Endodermal cell (in vitro differentiated cells): ENCODE measurements around the gene ACOT12. TPM values are rescaled to one million over a fixed set of nuclear protein-coding genes. Genes with fewer than 3 reads are reported as not detected.

Experiments used
- DNase-seq: peaks from one replicate; pipeline ENCODE4 v3.0.0-alpha.2; 2017
- H3K27ac ChIP-seq: 2 replicates; pipeline ENCODE4 v1.5.1; 2013; ENCODE audit warnings: mild to moderate bottlenecking, low read depth, low read length, moderate library complexity
- H3K27me3 ChIP-seq: 2 replicates; pipeline ENCODE4 v1.6.1; 2013; ENCODE audit warnings: mild to moderate bottlenecking, low read length, moderate library complexity; ENCODE audit not compliant: insufficient read depth, control insufficient read depth, poor library complexity, severe bottlenecking
- H3K36me3 ChIP-seq: 2 replicates; pipeline ENCODE4 v1.7.0; 2013; ENCODE audit warnings: mild to moderate bottlenecking, low read length, moderate library complexity; ENCODE audit not compliant: control insufficient read depth, insufficient read depth
- H3K4me1 ChIP-seq: one replicate; pipeline ENCODE4 v1.7.0; 2013; ENCODE audit warnings: low read length; ENCODE audit not compliant: control insufficient read depth, insufficient read depth
- H3K4me3 ChIP-seq: 2 replicates; pipeline ENCODE4 v1.5.1; 2013; ENCODE audit warnings: mild to moderate bottlenecking, low read length, moderate library complexity
- H3K9ac ChIP-seq: 2 replicates; pipeline ENCODE4 v1.6.1; 2013; ENCODE audit warnings: mild to moderate bottlenecking, low read length, moderate library complexity; ENCODE audit not compliant: poor library complexity, severe bottlenecking; ENCODE audit errors: extremely low read depth
- H3K9me3 ChIP-seq: 2 replicates; pipeline ENCODE4 v1.6.1; 2013; ENCODE audit warnings: mild to moderate bottlenecking, low read length, moderate library complexity; ENCODE audit not compliant: control insufficient read depth
- H3K27ac Mint-ChIP-seq: 2 replicates; pipeline ENCODE4 v1.8.0; 2020; ENCODE audit warnings: mixed read lengths
- H3K27me3 Mint-ChIP-seq: 2 replicates; pipeline ENCODE4 v1.8.0; 2021; ENCODE audit warnings: mild to moderate bottlenecking, mixed read lengths; ENCODE audit not compliant: insufficient read depth
- H3K36me3 Mint-ChIP-seq: 2 replicates; pipeline ENCODE4 v1.8.0; 2020; ENCODE audit warnings: low read depth, mixed read lengths
- H3K4me1 Mint-ChIP-seq: 2 replicates; pipeline ENCODE4 v1.8.0; 2020; ENCODE audit warnings: mixed read lengths
- H3K4me3 Mint-ChIP-seq: 2 replicates; pipeline ENCODE4 v1.8.0; 2020; ENCODE audit warnings: mild to moderate bottlenecking, moderate library complexity, mixed read lengths
- H3K9me3 Mint-ChIP-seq: 2 replicates; pipeline ENCODE4 v1.8.0; 2020; ENCODE audit warnings: mild to moderate bottlenecking, mixed read lengths
- WGBS, 2 experiments: methylation state at CpG; one replicate each; pipeline versions ENCODE4 v1.1.5 to v1.1.7; 2013; ENCODE audit warnings: missing lambda C conversion rate in 2 of 2, mixed read lengths in 1 of 2; ENCODE audit not compliant: insufficient coverage in 1 of 2, insufficient read length in 1 of 2; 5-methylcytosine and 5-hydroxymethylcytosine counted together
- total RNA-seq, 2 donors: library from RNA; stranded (reverse); fragmentation: NEBNext Ultra II Directional in 1 of 2; extraction: Animal tissue kit (Norgen Biotek cat#: 25700) in 1 of 2; gene quantifications; 2 replicates in 1 of 2; 3 replicates in 1 of 2; pipeline ENCODE4 v1.2.1, GENCODE V29; 2021
- TF ChIP-seq, protein P1 (sequence below): fragments of 200-600 bp; sonication (generic); conservative IDR thresholded peaks from 2 replicates; pipeline ENCODE4 v1.5.0; 2021; ENCODE audit warnings: antibody characterized with exemption, mild to moderate bottlenecking

ACOT12 gene
- total RNA-seq, 2 donors from 2014 or later, result 0.42 TPM; not detected in 1

GRCh38 chr5:81313686-81314085 lies 80.2 kb downstream of the ACOT12 start:
- H3K27ac ChIP-seq, result no peak overlapping the region
- no peaks in the 10 kb centered on the region for H3K4me1 Mint-ChIP-seq

GRCh38 chr5:81313278-81313677 lies 80.7 kb downstream of the ACOT12 start:
- H3K27me3 Mint-ChIP-seq, result no peaks in the 10 kb centered on the region
- TF ChIP-seq, protein P1, sequence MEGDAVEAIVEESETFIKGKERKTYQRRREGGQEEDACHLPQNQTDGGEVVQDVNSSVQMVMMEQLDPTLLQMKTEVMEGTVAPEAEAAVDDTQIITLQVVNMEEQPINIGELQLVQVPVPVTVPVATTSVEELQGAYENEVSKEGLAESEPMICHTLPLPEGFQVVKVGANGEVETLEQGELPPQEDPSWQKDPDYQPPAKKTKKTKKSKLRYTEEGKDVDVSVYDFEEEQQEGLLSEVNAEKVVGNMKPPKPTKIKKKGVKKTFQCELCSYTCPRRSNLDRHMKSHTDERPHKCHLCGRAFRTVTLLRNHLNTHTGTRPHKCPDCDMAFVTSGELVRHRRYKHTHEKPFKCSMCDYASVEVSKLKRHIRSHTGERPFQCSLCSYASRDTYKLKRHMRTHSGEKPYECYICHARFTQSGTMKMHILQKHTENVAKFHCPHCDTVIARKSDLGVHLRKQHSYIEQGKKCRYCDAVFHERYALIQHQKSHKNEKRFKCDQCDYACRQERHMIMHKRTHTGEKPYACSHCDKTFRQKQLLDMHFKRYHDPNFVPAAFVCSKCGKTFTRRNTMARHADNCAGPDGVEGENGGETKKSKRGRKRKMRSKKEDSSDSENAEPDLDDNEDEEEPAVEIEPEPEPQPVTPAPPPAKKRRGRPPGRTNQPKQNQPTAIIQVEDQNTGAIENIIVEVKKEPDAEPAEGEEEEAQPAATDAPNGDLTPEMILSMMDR, result no peak
- H3K9me3 Mint-ChIP-seq, result no peaks in the 10 kb centered on the region
- no peaks in the 10 kb centered on the region for H3K4me1 Mint-ChIP-seq
- no peaks in the 10 kb centered on the region for H3K27me3 ChIP-seq
- no peak overlapping the region for H3K27ac Mint-ChIP-seq
- no peak overlapping the region for H3K27ac ChIP-seq
- no peak overlapping the region for H3K9ac ChIP-seq
- H3K9me3 ChIP-seq, result no peaks in the 10 kb centered on the region
- DNase-seq, result no peak
- H3K4me3 ChIP-seq, result no peak overlapping the region
- no peak overlapping the region for H3K4me3 Mint-ChIP-seq
- H3K36me3 ChIP-seq, result peaks cover 48% of the 10 kb centered on the region
- peaks cover 27% of the 10 kb centered on the region for H3K36me3 Mint-ChIP-seq
- H3K4me1 ChIP-seq, result no peaks in the 10 kb centered on the region

More at GRCh38 chr5:81313686-81314085, 80.2 kb downstream of the ACOT12 start:
- H3K36me3 ChIP-seq, result peaks cover 48% of the 10 kb centered on the region
- 94 to 97% methylated on average over 3 of the region's 3 CpGs for WGBS, 2 experiments
- no peak overlapping the region for H3K27ac Mint-ChIP-seq
- no peak overlapping the region for H3K4me3 ChIP-seq
- H3K27me3 Mint-ChIP-seq, result no peaks in the 10 kb centered on the region
- H3K4me3 Mint-ChIP-seq, result no peak overlapping the region
- TF ChIP-seq, protein P1, result no peak
- no peaks in the 10 kb centered on the region for H3K9me3 ChIP-seq
- no peaks in the 10 kb centered on the region for H3K9me3 Mint-ChIP-seq
- no peak overlapping the region for H3K9ac ChIP-seq
- H3K36me3 Mint-ChIP-seq, result peaks cover 26% of the 10 kb centered on the region
- no peak for DNase-seq
- H3K27me3 ChIP-seq, result no peaks in the 10 kb centered on the region
- H3K4me1 ChIP-seq, result no peaks in the 10 kb centered on the region

DNA sequence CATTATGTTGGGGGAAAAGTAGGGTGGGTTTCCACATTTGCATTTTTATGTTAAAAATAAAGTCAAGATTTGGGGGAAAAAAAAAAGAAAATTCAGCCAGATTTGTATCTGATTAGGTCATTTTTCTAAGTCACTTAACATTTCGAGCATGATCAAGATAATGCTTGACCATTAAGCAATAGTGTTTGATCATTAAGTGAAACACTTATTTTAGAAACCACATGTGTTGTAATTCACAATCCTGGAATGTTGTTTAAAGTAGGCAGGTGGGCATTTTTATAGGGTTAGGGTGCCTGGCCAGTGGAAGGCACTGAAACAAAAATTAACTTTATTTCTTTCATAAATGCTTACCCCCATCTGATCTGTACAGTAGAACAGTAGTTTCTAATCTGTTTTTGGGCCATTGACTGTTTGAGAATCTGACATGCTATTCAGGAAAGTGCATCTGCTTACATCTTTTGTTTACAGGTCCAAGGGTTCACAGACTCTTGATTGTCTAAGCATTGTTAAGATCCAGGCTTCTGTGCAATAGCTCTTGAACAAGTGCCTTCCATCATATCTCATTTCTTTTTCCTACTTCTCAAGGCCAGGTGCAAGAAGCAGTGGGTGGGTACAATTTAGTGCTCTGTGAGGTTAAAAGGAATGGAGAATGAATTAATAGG lies 83.4 kb downstream of the ACOT12 start:
- Mint-ChIP-seq H3K27me3 (no peaks in the 10 kb centered on the region), H3K4me3 (no peak overlapping the region), H3K36me3 (peaks cover 30% of the 10 kb centered on the region), H3K27ac (no peak overlapping the region), H3K4me1 (no peaks in the 10 kb centered on the region), H3K9me3 (no peaks in the 10 kb centered on the region)
- no peak overlapping the region for H3K27ac ChIP-seq
- no peaks in the 10 kb centered on the region for H3K9me3 ChIP-seq
- TF ChIP-seq, protein P1, result no peak
- H3K4me1 ChIP-seq, result no peaks in the 10 kb centered on the region
- peaks cover 48% of the 10 kb centered on the region for H3K36me3 ChIP-seq
- H3K4me3 ChIP-seq, result no peak overlapping the region
- no peaks in the 10 kb centered on the region for H3K27me3 ChIP-seq
- 95 to 100% methylated on average over 1 of the region's 1 CpG for WGBS, 2 experiments
- DNase-seq, result no peak
- no peak overlapping the region for H3K9ac ChIP-seq
